GM21528 (cell line): ENCODE measurements around the gene RNU6-9.

Experiments used
- ATAC-seq: cut with Tn5 transposase; IDR thresholded peaks from one replicate; pipeline ENCODE4 v1.9.1; 2021; ENCODE audit warnings: mild to moderate bottlenecking, moderate library complexity; ENCODE audit not compliant: unreplicated experiment, low FRiP score

RNU6-9 gene

DNA sequence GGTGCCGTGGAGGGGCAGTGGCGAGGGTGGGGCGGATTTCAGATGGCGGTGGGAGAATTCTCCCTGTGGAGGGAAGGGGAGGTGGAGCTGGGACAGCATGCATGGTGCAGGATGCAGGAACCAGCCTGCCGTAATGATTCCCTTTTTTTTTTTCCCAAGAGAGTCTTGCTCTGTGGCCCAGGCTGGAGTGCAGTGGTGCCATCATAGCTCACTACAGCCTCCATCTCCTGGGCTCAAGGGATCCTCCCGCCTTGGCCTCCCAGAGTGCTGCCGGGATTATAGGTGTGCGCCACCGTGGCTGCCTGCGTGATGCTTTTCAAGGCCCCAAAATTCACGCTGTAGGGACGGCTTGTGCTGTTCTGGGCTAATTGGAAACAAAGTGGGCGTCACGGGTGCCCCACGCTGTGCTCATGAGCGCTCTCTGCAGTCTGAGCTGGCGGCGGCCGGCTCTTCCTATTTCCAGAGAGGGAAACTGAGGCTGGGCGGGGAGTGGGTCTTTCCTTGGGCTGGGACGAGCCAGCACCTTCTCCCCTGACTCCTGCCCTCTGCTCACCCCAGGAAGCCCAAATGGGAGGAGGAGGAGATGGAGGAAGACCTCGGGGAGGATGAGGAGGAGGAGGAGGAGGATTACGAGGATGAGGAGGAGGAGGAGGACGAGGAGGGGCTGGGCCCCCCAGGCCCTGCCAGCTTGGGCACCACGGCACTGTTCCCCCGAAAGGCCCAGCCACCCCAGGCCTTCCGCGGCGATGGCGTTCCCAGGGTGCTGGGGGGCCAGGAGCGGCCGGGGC lies 38.8 kb downstream of the RNU6-9 start:
- ATAC-seq, result no peak

DNA sequence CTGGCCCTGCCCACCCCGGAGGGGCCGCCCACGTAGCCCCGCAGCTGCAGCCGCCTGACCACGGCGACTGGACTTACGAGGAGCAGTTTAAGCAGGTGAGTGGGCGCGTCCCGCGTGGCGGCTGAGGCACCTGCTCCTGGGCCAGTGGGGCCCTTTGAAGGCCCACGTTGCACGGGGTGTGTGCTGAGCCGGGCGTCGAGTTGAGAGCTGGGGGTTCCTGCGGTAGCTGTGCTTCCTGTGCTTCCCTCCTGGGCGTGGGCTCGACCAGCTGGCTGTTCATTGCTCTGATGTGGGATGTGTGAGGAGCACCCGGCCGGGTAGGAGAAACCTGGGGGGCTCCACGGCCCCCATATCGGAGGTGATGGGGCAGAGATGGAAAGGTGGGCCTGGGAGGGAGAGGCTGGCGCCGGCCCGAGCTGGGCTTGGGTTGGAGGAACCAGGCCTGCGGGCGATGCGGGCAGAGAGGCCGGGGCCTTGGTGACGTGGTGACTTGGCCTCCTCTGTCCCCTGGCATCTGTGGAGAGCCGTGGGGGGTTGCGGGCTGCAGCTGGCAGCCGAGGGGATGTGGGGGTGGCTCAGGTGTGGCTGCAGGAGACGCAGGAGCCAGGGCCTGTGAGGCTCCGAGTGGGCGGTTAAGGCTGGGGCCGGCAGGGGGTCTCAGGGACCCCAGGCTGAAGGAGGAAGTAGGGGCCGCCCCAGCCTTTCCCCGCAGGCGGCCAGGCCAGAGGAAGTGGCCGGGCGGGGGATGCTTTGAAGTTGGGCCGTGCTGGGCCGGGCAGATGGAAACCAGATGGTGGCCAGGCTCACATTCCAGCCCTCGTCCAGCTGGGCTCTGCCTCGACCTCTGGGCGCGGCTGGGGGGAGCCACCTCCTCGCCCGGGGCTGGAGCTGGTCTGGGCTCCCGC lies 39.6 kb downstream of the RNU6-9 start:
- ATAC-seq, result no peak

DNA sequence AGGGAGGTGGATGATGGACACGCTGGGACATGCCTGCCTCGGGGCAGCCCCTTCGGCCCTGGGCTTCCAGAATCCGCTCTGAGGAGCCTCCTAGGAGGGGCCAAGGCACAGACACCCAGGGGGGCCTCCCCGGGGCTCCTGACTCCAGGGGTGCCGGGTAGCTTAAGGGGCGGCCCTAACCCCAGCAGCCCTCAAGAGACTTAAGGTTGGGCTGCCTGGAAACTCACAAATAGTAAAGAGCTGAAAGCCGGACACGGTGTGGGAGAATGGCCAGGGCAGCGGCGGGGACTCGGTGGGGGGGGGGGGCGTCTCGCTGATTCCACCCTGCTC lies 40.2 kb downstream of the RNU6-9 start:
- no peak for ATAC-seq

DNA sequence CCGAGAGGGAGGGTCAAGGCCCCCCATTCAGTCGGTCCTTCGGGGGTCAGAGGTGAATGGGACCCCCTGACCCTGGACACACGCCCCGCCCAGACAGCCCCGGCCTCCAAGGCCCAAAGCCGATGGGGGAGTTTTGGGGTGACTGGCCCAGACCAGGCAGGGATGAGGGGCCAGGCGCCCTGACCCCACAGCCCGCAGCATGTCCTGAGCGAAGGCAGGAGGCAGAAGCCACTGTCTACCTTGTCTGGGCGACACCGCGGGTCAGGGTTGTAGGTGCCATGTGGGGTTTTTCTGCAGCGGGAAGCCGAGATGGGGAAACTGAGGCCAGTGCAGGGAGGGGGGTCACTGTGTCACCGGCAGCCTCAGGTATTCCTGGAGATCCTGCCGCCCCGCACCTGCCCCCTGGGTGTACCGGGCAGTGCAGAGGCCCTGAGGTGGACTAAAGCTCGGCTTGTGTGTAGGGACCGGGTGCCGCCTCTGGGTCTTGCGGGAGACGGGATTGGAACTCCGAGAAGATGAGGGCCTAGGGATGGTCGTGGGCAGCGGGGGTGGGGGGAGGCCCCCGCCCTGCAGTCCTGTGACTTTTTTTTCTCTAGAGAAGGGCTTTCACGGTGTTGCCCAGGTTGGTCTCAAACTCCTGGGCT lies 41.0 kb downstream of the RNU6-9 start:
- no peak for ATAC-seq

DNA sequence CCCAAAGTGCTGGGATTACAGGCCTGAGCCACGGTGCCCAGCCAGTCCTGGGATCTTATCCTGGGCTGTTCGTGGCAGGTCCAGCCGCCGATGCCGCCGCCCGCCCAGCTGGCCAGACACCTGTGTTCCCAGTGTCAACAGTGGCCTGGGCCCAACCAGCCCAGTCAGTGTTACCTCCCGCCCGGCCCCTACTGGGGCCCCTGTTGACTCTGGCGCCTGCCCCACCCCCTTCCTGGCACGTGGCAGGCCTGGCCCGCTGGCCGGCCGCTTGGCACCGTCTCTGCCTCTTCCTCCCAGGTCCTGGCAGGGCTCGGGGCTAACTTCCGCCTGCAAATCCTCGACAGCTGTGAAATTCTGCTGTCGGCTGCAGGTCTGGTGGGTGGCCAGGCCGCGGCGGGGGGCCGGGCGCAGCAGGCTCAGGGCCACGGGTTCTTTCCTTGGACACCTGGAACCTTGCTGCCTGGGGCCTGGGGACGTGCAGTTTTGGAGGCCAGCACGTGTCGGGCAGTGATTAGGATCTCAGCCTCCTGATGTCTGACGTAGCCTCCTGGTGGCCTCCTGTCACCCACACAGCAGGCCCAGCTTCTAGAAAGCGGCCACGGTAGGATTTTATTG lies 41.7 kb downstream of the RNU6-9 start:
- ATAC-seq, result no peak

DNA sequence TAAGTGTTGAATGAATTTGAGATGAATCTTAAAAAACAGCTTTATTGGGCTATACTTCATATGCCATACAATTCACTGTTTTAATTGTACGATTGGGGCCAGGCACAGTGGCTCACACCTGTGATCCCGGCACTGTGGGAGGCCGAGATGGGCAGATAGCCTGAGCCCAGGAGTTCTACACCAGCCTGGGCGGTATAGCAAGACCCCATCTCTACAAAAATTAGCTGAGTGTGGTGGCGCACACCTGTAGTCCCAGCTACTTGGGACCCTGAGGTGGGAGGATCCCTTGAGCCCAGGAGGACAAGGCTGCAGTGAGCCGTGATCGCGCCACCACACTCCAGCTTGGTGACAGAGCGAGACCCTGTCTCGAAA lies 42.9 kb downstream of the RNU6-9 start:
- no peak for ATAC-seq

DNA sequence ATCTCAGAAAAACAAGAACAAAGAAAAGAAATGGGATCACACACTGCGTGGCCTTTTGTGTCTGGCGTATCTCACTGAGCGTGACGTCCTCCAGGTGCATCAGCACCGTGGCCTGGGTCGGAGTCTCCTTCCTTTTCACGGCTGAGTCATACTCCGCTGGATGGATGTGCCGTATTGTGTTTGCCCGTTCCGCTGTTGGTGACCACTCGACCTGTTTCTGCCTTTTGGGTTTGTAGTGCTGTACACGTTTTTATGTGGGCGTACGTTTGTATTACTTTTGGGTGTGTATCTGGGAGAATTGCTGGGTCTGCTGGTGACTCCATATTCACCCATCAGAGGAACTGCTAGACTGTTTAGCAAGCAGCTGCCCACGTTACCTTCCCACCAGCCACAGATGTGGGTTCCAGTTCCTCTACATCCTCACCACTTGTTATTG lies 44.0 kb downstream of the RNU6-9 start:
- no peak for ATAC-seq

DNA sequence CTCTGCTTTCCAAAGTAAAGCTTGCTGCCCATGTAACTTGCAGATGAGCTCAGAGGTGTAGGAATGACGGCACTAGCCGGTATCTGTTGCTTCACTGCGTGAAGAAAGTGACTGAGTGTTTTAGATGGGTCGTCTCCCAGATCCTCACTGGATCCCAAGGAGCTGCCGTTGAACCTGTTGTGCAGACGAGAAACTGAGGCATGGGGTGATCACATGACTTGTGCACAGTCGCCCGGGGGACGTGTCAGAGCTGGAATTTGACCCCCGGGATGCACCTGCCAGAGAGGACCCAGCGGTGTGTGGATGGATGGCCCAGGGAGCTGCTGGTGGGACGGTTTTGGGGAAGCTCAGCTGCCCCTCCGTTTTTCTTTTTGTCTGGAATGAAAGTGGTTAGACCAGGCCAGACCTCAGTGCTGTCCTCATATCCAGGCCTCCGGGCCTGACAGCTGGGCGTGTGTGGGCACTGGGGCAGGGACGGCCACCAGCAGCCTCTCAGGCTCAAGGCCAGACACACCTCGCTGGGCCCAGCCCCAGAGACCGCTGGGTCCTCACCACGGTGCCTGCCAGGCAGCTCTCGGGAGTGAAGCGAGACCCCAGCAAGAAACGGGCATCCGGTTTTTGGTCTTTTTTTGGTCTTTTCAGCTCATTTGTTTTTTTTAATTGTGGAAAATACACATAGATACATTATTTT lies 45.1 kb downstream of the RNU6-9 start:
- no peak for ATAC-seq

DNA sequence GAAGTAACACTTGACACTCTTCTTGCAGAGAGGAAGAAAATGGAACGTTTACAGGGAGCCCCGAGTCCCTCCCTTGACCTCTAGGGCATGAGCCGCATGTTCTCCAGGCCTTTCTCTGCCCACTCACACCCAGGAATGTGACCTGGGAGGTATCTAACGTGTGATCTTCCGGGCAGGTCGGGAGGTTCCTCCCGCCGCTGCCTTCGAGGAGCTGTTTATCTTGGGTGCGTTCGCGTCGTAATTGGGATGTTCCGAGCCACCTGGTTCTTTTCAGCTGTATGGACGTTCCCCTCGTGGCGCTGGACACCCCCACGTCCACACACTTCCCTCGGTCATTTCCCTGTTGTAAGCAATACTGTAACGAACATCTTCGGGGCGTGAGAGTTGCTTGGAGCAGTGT lies 46.2 kb downstream of the RNU6-9 start:
- ATAC-seq, result no peak

DNA sequence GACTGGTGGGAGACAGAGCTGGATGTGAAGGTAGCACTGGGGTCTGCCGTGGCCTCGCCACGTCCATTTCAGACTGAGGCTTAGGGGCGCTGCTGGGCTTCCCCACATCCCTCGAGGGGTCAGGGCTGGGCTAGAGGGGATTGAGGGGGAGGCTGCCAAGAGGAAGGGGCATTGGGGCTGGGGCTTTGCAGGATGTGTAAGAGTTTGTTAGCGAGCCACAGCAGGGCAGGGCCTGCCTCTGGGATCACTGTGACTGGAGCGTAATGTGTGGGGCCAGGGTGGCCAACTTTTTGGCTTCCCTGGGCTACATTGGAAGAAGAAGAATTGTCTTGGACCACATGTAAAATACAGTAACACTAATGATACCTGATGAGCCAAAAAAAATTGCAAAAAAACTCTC lies 46.6 kb downstream of the RNU6-9 start:
- no peak for ATAC-seq

DNA sequence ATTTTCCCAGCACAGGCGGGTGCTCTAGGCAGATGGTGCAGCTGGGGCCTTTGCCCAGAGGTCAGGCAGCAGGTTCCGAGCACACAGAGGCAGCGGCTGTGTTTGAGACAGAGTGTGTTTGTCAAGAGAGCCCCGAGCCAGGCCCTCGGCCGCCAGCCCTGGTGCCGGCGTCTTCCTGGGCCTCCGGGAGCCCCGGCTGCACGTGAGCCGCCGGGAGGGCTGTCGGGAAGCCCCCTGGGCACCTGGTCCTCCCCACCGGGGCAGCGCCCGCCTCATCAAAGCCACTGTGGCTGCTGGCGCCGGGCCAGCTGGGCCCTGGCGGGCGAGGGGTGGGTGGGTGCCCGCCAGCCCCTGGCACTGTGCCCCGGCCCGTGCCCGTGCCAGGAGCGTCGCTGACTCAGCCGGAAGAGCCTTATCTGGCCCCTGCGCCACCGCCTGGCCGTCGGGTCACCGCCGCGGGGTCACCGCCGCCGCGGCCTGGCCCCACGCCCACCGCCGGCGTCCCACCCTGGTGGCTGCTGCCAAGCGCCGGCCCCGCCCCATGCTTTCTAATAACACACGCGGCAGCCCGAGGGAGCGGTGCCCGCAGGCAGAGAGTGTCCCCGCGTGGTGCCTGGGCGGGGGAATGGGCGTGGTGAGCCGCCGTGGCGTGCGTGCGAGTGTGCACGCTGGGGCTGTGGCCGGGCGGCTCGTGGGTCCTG lies 47.5 kb downstream of the RNU6-9 start:
- no peak for ATAC-seq

DNA sequence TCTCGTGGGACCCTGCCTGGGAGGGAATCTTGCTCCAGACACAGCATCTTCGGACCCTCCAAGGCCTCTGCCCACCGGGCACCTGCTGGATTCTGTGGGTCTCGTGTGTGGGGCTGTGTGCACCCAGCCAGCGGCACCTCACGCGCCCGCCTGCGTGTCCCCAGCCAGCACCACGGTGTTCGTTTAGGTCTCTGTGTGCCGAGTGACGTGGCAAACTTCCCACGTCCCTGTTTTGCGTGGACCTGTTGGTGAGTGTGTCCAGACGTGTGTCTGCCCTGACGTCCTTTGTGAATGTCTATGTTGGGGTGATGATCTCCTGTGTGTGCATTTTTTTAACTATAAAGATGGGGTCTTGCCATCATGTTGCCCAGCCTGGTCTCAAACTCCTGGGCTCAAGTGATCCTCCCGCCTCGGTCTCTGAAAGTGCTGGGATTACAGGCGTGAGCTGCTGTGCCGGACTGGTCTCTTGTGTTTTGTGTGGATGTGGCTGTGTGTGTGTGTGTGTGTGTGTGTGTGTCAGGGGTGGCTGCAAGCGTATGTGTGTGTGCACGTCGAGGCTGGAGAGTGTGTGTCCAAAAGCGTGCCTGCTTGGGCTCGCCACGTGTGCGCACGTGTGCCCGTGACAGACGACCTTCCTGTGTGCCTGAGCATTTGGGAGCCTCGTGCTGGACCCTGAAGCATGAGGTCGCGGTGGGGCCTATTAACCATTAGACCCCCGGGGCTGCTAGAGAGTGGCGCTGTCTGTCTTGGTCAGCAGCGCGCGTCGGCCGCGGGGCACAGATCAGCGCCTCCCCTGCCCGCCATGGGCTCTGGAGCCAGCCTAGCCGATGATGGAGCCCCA lies 48.2 kb downstream of the RNU6-9 start:
- ATAC-seq, result no peak

DNA sequence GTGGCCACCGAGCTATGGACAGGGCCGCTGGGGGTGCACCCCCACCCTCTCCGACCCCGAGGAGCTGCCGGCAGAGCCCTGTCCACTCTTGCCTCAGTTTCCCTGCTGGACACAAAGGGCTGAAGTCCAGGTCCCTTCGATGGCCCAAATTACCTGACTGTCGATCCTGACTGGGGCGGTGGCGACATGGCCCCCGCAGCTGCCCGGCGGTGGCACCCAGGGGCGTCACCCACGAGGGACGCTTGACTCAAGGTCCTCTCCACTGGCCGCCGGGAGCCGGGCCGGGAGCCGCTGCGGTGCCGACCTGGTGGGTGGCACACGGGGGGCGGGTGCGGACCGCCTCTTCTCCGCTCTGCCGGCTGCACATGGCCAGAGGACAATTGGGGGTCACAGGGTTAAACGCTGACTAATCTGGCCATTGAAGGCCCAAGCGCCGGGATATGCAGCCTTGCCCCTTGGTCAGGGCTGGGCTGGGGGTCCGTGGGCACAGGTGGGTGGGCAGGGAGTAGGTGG lies 48.9 kb downstream of the RNU6-9 start:
- ATAC-seq, result no peak
